Measurements from ENCODE around the gene TEX36.
A peak's percentile ranks its signal among the peaks of the same experiment; 100 is the strongest.
"Not testable (repeated sequence)": the region's sequence is repeated elsewhere in the genome, so short reads cannot be mapped to it uniquely, and the experiment has no call there.

The TEX36 gene

GRCh38 chr10:125683063-125683462 lies at the start of gene TEX36:
TEX36 (minus strand) TSS chr10:125683163; CDS start chr10:125682989, 174 bp downstream.
- DNase-seq (ENCODE audit: low read depth): no peak

- DNase-seq (ENCODE audit: low read depth): no peak
Measured at GRCh38 chr10:125727436-125727835, 44.5 kb upstream of the TEX36 start.

DNA sequence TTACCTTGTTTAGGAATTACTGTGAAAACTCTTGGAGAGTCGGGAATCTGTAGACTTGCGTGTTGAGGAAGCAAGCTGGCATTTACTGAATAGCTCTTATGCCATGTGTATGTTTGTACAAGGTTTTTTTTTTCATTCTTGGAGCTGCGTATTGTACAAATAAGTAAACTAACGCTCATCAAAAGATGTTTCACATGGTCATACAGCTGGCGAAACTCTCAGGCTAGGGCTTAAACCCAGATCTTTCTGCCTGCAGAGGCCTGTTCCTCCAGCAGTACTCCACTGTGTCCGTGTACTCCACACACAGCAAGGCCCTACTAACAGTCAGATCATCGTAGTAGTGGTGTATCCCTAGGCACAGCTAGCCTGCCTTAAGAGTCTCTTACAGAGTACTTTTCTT lies 44.0 kb upstream of the TEX36 start:
- DNase-seq (ENCODE audit: low read depth): no peak

- DNase-seq (ENCODE audit: low read depth): no peak
Measured at GRCh38 chr10:125722811-125723210, 39.8 kb upstream of the TEX36 start.

GRCh38 chr10:125721035-125721434 lies 38.1 kb upstream of the TEX36 start:
- DNase-seq (ENCODE audit: low read depth): no peak

GRCh38 chr10:125720002-125720382 lies 37.0 kb upstream of the TEX36 start:
- no peak for DNase-seq (ENCODE audit: low read depth)

DNA sequence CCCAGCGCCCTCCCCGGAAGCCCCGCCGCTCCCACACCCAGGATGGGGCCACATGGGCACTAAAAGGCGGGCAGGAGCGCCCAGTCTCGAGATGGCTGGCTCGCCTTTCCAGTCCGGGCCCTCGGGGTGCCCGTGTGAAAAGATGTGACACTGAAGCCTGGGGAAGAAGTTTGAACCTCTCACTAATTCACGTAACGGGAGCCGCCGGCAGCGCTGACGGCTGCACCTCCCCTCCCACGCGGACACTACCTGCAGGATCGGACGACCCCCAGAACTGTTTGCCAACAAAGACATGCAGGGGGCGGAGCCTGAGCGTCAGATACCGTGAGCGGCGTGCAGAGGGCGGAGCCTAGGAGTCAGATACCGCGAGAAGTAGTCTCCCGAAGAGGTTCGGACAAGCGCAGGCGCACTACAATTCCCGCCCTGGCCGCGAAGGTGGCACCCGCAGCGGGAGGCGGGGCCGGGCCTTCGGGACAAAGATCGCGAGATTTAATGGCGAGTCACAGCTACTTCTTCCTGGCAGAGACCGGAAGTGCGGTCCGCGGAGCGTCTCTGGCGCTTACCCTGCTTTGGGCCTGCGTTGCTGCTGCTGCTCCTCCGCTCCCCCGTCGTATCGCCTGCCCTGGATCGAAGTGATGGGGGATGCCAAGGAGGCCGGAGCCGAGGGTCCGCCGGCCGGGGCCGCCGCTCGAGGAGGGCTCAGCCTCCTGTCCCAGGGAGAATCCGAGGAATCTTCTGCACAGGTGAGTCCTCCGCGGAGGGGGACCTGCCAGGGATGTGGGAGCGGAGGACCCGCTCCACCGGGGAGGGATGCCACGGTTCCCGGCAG lies 36.4 kb upstream of the TEX36 start, which contains the start of gene EDRF1:
TSS of gene EDRF1 (plus strand) at position 537 of the 829 bp plus-strand sequence. CDS start at position 636, 99 bp downstream.
- peak; percentile 98 for DNase-seq (ENCODE audit: low read depth)

- not testable (repeated sequence) for DNase-seq (ENCODE audit: low read depth)
Measured at GRCh38 chr10:125714728-125715127, 31.8 kb upstream of the TEX36 start.

DNA sequence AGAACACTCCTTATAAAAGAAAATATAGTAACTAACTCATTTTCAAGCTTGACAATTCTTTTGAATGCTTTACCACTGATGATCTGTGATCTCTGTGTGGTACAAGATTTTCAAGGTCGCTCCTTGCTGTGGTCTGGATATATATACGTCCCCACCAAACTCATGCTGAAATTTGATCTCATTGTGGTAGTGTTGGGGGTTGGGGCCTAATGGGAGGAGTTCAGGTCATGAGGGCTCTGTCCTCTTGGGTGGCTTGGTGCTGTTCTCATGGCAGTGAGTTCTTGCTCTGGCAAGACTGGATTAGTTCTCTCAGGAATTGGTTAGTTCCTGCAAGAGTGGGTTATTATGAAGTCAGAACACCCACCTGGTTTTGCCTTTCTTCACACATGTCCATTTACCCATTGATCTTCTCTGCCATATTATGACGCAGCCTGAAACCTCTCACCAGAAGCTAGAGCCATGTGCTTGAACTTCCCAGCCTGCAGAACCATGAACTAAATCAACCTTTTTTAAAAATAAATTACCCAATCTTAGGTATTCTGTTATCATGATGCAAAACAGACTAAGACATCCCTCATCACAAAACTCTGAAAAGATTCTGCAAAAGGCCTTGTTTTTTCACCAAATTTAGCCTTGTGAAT lies 28.3 kb upstream of the TEX36 start:
- no peak for DNase-seq (ENCODE audit: low read depth)

- DNase-seq (ENCODE audit: low read depth): no peak
Measured at GRCh38 chr10:125709553-125710474, 26.9 kb upstream of the TEX36 start.

GRCh38 chr10:125708971-125709503 lies 26.1 kb upstream of the TEX36 start:
- DNase-seq (ENCODE audit: low read depth): no peak

DNA sequence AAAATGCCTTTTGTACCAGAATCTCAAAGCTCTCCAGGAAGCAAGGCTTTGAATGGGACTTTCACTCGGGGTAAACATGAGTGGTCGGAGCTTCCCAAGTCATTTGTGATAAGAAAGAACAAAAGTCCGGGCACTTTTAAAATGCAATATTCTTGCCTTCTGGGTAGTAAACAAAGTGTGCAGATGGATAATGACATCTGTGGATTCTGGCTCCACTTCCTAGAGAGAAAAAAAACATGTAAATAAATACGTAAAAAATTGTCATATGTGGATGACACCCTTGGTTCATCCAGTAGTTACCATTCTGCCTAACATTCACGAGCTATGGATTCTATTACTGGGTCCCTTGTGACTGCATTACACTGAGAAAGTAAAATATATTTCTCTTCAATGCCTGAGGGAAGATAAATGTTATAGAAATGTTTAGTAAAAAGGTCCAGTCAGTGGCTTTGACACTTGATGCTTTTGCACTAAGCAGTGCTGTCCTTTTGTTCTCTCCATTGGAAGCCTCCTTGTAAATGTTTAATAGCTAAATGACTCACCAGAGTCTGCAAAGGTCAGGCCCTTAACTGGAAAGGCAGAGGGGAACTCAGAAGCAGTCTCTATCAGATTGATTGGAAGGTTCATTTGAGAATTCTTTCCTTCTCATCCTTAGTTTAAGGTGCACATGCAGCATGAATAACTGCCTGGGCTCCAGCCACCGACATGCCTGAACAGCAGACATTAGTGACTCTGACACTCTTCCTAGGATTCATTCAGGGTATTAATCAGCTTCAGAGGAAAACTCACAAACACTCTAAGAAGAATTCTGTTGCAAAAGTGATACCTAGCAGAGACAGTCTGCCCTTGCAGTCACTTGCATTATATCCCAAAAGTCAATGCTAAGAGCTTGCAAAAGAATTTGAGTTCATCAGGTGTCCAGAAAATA lies 24.8 kb upstream of the TEX36 start:
- no peak for DNase-seq (ENCODE audit: low read depth)

GRCh38 chr10:125700355-125700911 lies 17.5 kb upstream of the TEX36 start:
- no peak for DNase-seq (ENCODE audit: low read depth)

- no peak for DNase-seq (ENCODE audit: low read depth)
Measured at GRCh38 chr10:125699562-125700143, 16.7 kb upstream of the TEX36 start.

GRCh38 chr10:125698481-125698998 lies 15.6 kb upstream of the TEX36 start:
- DNase-seq (ENCODE audit: low read depth): no peak

DNA sequence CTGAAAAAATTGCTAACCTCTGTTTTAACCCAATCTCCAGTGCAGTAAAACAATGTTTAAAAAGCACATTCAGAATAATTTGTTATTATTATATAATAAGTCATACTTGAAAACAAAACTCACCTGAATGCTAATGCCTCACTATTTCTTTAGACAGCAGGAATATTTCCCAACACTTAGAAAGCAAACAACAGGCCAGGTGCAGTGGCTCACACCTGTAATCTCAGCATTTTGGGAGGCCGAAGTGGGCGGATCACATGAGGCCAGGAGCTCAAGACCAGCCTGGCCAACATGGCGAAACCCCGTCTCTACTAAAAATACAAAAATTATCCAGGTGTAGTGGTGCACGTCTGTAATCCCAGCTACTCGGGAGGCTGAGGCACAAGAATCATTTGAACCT lies 13.9 kb upstream of the TEX36 start:
- DNase-seq (ENCODE audit: low read depth): not testable (repeated sequence)

DNA sequence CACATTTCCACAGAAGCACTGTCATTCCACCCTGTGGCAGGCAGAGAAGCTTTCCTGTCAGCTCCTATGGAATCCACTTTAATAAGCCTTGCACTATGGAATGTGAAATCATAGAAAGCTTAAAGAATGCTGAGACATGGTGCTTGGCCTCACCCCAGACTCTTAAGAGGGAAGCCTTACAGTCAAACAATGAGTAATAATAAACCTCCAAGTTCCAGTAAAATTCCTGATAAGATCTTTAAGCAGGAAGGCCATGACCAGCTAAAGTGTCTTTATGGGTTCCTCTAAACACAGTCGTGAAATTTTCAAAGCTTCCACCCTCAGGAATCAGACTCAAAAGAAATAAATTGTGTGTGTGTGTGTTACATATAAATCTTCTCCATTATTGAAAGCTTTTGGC lies 11.9 kb upstream of the TEX36 start:
- DNase-seq (ENCODE audit: low read depth): no peak

GRCh38 chr10:125693524-125693847 lies 10.5 kb upstream of the TEX36 start:
- no peak for DNase-seq (ENCODE audit: low read depth)

DNA sequence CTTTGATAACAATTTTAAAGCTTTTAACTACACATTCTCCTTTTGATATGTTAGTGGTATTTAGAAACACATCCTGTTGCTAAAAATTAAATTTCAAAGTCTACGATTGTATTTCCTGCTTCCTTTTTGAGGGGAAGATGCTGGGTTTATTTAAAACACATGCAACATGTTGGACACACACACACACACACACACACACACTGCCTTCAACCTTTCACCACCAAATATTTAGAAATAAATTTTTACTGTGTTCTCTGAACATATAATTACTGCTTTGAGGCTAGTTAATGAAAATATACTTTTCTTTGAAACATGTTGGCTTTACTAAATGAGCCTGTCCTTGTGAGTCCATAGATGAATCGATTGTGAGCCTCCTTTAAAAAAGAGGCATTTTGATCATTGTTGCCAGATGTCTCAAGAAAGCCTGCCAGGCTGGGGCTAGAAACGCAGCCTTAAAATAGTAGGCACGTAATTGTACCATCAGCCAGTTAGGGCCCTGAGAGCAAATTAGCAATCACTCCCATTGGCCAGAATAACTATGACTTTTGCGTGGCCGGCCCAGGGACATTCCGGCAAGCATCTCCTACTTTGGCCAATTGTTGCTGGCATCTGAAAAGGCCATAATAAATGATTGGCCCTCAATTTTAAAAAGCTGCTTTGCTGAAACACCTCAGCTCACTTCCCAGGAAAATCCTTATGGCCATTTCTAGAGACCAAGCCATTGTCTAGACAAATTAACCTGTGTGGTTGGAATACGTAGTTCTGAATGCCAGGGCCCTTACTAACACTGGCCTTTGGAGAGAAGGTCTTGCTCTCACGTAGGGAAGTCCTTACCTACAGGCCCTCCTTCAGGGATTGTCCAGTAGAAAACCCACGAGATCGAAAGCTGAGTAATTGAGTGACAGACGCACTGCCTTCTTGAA lies 9.9 kb upstream of the TEX36 start:
- DNase-seq (ENCODE audit: low read depth): no peak

Measured in stimulated activated CD8-positive, alpha-beta memory T cell treated with anti-CD3 and anti-CD28 coated beads, Interleukin-15, amount 100 ng/mL, for 1 hour (primary cell).